Esophagus squamous epithelium (tissue), 4 donors: ENCODE measurements around the gene CXCL11.

Experiments
- POLR2A ChIP-seq, 4 donors: fragments of 450-650 bp; IDR thresholded peaks; one replicate each; pipeline ENCODE4 v1.6.1; 2017; ENCODE audit warnings: antibody characterized with exemption in 4 of 4, mild to moderate bottlenecking in 4 of 4, moderate library complexity in 3 of 4
- TF ChIP-seq, protein P1 (sequence below), 6 experiments: fragments of 450-650 bp in 4 of 6; fragments of 200-600 bp in 2 of 6; sonication (generic) in 2 of 6; IDR thresholded peaks; one replicate each; pipeline ENCODE4 v1.5.1; 2016 to 2019; ENCODE audit warnings: antibody characterized with exemption in 6 of 6, mild to moderate bottlenecking in 4 of 6, moderate library complexity in 4 of 6

DNA sequence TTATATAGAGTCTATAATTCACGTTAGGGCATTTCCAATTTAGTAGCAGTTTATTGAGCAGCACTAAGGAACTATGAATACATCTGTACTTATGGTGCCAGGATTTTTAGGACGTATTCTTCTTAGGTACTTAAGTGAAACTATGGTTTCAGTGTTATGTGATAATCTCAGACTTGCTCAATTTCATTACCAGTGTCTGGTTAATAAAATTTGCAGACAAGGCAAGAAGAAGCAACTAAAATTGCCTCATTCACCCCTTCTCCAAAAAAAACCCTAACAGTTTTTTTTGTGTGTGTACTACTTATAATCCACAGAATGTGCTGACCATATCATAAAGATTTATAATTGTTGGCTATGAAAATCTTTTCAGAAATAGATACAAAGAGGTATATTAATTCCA is 6.6 kb downstream of the CXCL11 start:
- no peak for TF ChIP-seq POLR2A (IDR thresholded peaks at IDR 0.05)
- TF ChIP-seq, protein P1, sequence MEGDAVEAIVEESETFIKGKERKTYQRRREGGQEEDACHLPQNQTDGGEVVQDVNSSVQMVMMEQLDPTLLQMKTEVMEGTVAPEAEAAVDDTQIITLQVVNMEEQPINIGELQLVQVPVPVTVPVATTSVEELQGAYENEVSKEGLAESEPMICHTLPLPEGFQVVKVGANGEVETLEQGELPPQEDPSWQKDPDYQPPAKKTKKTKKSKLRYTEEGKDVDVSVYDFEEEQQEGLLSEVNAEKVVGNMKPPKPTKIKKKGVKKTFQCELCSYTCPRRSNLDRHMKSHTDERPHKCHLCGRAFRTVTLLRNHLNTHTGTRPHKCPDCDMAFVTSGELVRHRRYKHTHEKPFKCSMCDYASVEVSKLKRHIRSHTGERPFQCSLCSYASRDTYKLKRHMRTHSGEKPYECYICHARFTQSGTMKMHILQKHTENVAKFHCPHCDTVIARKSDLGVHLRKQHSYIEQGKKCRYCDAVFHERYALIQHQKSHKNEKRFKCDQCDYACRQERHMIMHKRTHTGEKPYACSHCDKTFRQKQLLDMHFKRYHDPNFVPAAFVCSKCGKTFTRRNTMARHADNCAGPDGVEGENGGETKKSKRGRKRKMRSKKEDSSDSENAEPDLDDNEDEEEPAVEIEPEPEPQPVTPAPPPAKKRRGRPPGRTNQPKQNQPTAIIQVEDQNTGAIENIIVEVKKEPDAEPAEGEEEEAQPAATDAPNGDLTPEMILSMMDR (IDR thresholded peaks at IDR 0.05) = no peak
